Omental fat pad (tissue), 4 donors: ENCODE measurements around the gene CHCHD3. TPM values are rescaled to one million over a fixed set of nuclear protein-coding genes. Genes with fewer than 3 reads are reported as not detected.

Experiments
- ATAC-seq: fragments of 150-250 bp; one replicate; pipeline ENCODE4 v1.9.1; 2016; ENCODE audit warnings: mild to moderate bottlenecking, moderate library complexity; ENCODE audit not compliant: low FRiP score
- DNase-seq: peaks from one replicate; pipeline ENCODE4 v3.0.0-alpha.2; 2019; ENCODE audit warnings: low spot score
- CTCF ChIP-seq, 3 donors: fragments of 450-650 bp; IDR thresholded peaks; one replicate each; pipeline ENCODE4 v1.5.1; 2016 to 2017; ENCODE audit warnings: antibody characterized with exemption in 3 of 3, mild to moderate bottlenecking in 3 of 3, moderate library complexity in 2 of 3
- total RNA-seq, 4 donors: library from RNA; depleted of rRNA; stranded (reverse); fragments of >200 nt; gene quantifications; one replicate each; pipeline ENCODE4 v1.1.0, GENCODE V29; 2016

The CHCHD3 gene
- total RNA-seq, 4 donors from 2014 or later: 53.0 to 63.1 (median 56.5) TPM

GRCh38 chr7:132766660-132767059 lies 315.2 kb downstream of the CHCHD3 start:
- no peak for DNase-seq
- no peak for TF ChIP-seq CTCF (IDR thresholded peaks at IDR 0.05)
- ATAC-seq: no peak

GRCh38 chr7:132765861-132766260 lies 316.0 kb downstream of the CHCHD3 start:
- TF ChIP-seq CTCF (IDR thresholded peaks at IDR 0.05): no peak
- no peak for DNase-seq
- ATAC-seq: no peak

GRCh38 chr7:132764762-132765161 lies 317.1 kb downstream of the CHCHD3 start:
- TF ChIP-seq CTCF (IDR thresholded peaks at IDR 0.05): no peak
- DNase-seq: no peak
- ATAC-seq: no peak

- ATAC-seq: no peak
- no peak for TF ChIP-seq CTCF (IDR thresholded peaks at IDR 0.05)
- no peak for DNase-seq
Observed at GRCh38 chr7:132760866-132761265, 321.0 kb downstream of the CHCHD3 start.

GRCh38 chr7:132760244-132760623 lies 321.7 kb downstream of the CHCHD3 start:
- no peak for TF ChIP-seq CTCF (IDR thresholded peaks at IDR 0.05)
- ATAC-seq: no peak
- no peak for DNase-seq

- no peak for TF ChIP-seq CTCF (IDR thresholded peaks at IDR 0.05)
- ATAC-seq (no peak), DNase-seq (no peak)
Observed at GRCh38 chr7:132759482-132760243, 322.2 kb downstream of the CHCHD3 start.

GRCh38 chr7:132758986-132759385 lies 322.9 kb downstream of the CHCHD3 start:
- ATAC-seq (no peak), DNase-seq (no peak)
- TF ChIP-seq CTCF (IDR thresholded peaks at IDR 0.05): no peak
